Endothelial cell of umbilical vein (primary cell): ENCODE data around the gene MRPL12.

Experiments
- CTCF ChIP-seq, 2 donors: IDR thresholded peaks; 1 replicate in 1 of 2; 2 replicates in 1 of 2; pipeline ENCODE4 v1.5.1; 2011; ENCODE audit warnings: low read length in 2 of 2, mild to moderate bottlenecking in 2 of 2, moderate library complexity in 2 of 2, control low read depth in 1 of 2, inconsistent platforms in 1 of 2, low read depth in 1 of 2; ENCODE audit not compliant: insufficient read depth in 1 of 2; ENCODE audit errors: extremely low read depth in 1 of 2
- EZH2 ChIP-seq: IDR thresholded peaks from 2 replicates; pipeline ENCODE4 v1.6.1; 2012; ENCODE audit warnings: borderline replicate concordance, low read depth, mild to moderate bottlenecking, moderate library complexity, low read length, inconsistent platforms; ENCODE audit not compliant: severe bottlenecking
- FOS ChIP-seq: IDR thresholded peaks from 2 replicates; pipeline ENCODE4 v1.6.1; 2011; ENCODE audit warnings: mild to moderate bottlenecking, low read length, moderate library complexity, borderline replicate concordance; ENCODE audit not compliant: insufficient read depth
- GATA2 ChIP-seq: IDR thresholded peaks from 2 replicates; pipeline ENCODE4 v1.7.0; 2011; ENCODE audit warnings: low read depth, mild to moderate bottlenecking, moderate library complexity, mixed read lengths, low read length; ENCODE audit not compliant: insufficient read length, insufficient read depth
- JUN ChIP-seq: IDR thresholded peaks from 2 replicates; pipeline ENCODE4 v1.6.1; 2011; ENCODE audit warnings: borderline replicate concordance, low read depth; ENCODE audit not compliant: insufficient read length, insufficient read depth
- MAX ChIP-seq: IDR thresholded peaks from 2 replicates; pipeline ENCODE4 v1.6.1; 2011; ENCODE audit not compliant: insufficient read depth, insufficient read length
- MYC ChIP-seq: IDR thresholded peaks from one replicate; pipeline ENCODE4 v1.6.1; 2011; ENCODE audit warnings: mild to moderate bottlenecking, low read depth, low read length
- POLR2A ChIP-seq: IDR thresholded peaks from 2 replicates; pipeline ENCODE4 v1.6.1; 2012; ENCODE audit warnings: low read depth, mild to moderate bottlenecking, control low read depth, low read length
- POLR2AphosphoS5 ChIP-seq: IDR thresholded peaks from 2 replicates; pipeline ENCODE4 v1.6.1; 2012; ENCODE audit warnings: low read depth, mild to moderate bottlenecking, control low read depth, low read length, moderate library complexity; ENCODE audit not compliant: insufficient read depth

GRCh38 chr17:81659038-81659437, 44.1 kb upstream of the MRPL12 start:
- TF ChIP-seq CTCF (IDR thresholded peaks at IDR 0.05; ENCODE audit: extremely low read depth in 1 of 2, insufficient read depth in 1 of 2, low read depth in 1 of 2, low read length in 2 of 2) (no peak), EZH2 (no peak), POLR2A (no peak), FOS (no peak), MAX (no peak), GATA2 (no peak), POLR2AphosphoS5 (no peak), JUN (no peak), MYC (no peak)
